Rectal smooth muscle tissue (tissue), 1 donor: ENCODE measurements around the gene GNAI1.

ENCODE experiments used
- H3K27ac ChIP-seq: one replicate; pipeline ENCODE4 v1.7.0; 2013; ENCODE audit warnings: low read depth, low read length, inconsistent platforms
- H3K27me3 ChIP-seq: one replicate; pipeline ENCODE4 v1.7.0; 2013; ENCODE audit warnings: low read length; ENCODE audit not compliant: control insufficient read depth, insufficient read depth
- H3K36me3 ChIP-seq: one replicate; pipeline ENCODE4 v1.7.0; 2013; ENCODE audit warnings: low read length; ENCODE audit not compliant: control insufficient read depth, insufficient read depth
- H3K4me1 ChIP-seq: one replicate; pipeline ENCODE4 v1.7.0; 2013; ENCODE audit warnings: low read length; ENCODE audit not compliant: control insufficient read depth, insufficient read depth
- H3K4me3 ChIP-seq: one replicate; pipeline ENCODE4 v1.7.0; 2013; ENCODE audit warnings: low read length
- H3K9ac ChIP-seq: one replicate; pipeline ENCODE4 v1.7.0; 2013; ENCODE audit warnings: low read length

The GNAI1 gene

GRCh38 chr7:80207501-80207900, 72.9 kb downstream of the GNAI1 start:
- Histone ChIP-seq H3K27me3 (no peaks in the 10 kb centered on the region), H3K27ac (no peak overlapping the region), H3K4me1 (no peaks in the 10 kb centered on the region), H3K4me3 (no peak overlapping the region), H3K9ac (no peak overlapping the region), H3K36me3 (no peaks in the 10 kb centered on the region)

- peaks cover 5% of the 10 kb centered on the region for H3K36me3 ChIP-seq
Observed at GRCh38 chr7:80208700-80209099, 74.1 kb downstream of the GNAI1 start.

GRCh38 chr7:80210400-80210799, 75.8 kb downstream of the GNAI1 start:
- Histone ChIP-seq H3K27me3 (no peaks in the 10 kb centered on the region), H3K36me3 (peaks cover 7% of the 10 kb centered on the region), H3K4me3 (no peak overlapping the region), H3K4me1 (no peaks in the 10 kb centered on the region), H3K27ac (no peak overlapping the region), H3K9ac (no peak overlapping the region)

More at GRCh38 chr7:80208700-80209099, 74.1 kb downstream of the GNAI1 start:
- no peak overlapping the region for H3K9ac ChIP-seq
- no peaks in the 10 kb centered on the region for H3K4me1 ChIP-seq
- no peak overlapping the region for H3K27ac ChIP-seq
- no peak overlapping the region for H3K4me3 ChIP-seq
- H3K27me3 ChIP-seq: no peaks in the 10 kb centered on the region

- Histone ChIP-seq H3K4me1 (no peaks in the 10 kb centered on the region), H3K4me3 (no peak overlapping the region), H3K36me3 (peaks cover 7% of the 10 kb centered on the region), H3K27me3 (no peaks in the 10 kb centered on the region), H3K9ac (no peak overlapping the region), H3K27ac (no peak overlapping the region)
Observed at GRCh38 chr7:80213814-80214213, 79.2 kb downstream of the GNAI1 start.

GRCh38 chr7:80215734-80216133, 81.1 kb downstream of the GNAI1 start:
- Histone ChIP-seq H3K27me3 (no peaks in the 10 kb centered on the region), H3K4me3 (no peak overlapping the region), H3K9ac (no peak overlapping the region), H3K36me3 (peaks cover 7% of the 10 kb centered on the region), H3K4me1 (no peaks in the 10 kb centered on the region), H3K27ac (no peak overlapping the region)

GRCh38 chr7:80216996-80217842, 82.6 kb downstream of the GNAI1 start:
- H3K4me1 ChIP-seq: no peaks in the 10 kb centered on the region
- no peak overlapping the region for H3K9ac ChIP-seq
- no peak overlapping the region for H3K4me3 ChIP-seq
- no peak overlapping the region for H3K27ac ChIP-seq
- peaks cover 7% of the 10 kb centered on the region for H3K36me3 ChIP-seq
- H3K27me3 ChIP-seq: no peaks in the 10 kb centered on the region

GRCh38 chr7:80218723-80219122, 84.1 kb downstream of the GNAI1 start:
- H3K36me3 ChIP-seq: peaks cover 3% of the 10 kb centered on the region
- no peaks in the 10 kb centered on the region for H3K4me1 ChIP-seq
- H3K27ac ChIP-seq: no peak overlapping the region
- no peak overlapping the region for H3K9ac ChIP-seq
- no peak overlapping the region for H3K4me3 ChIP-seq
- no peaks in the 10 kb centered on the region for H3K27me3 ChIP-seq

- Histone ChIP-seq H3K36me3 (no peaks in the 10 kb centered on the region), H3K27ac (no peak overlapping the region), H3K4me1 (no peaks in the 10 kb centered on the region), H3K4me3 (no peak overlapping the region), H3K9ac (no peak overlapping the region), H3K27me3 (no peaks in the 10 kb centered on the region)
Observed at GRCh38 chr7:80220022-80220634, 85.5 kb downstream of the GNAI1 start.

GRCh38 chr7:80224415-80224814, 89.8 kb downstream of the GNAI1 start:
- H3K27me3 ChIP-seq: no peaks in the 10 kb centered on the region
- H3K27ac ChIP-seq: no peak overlapping the region
- H3K9ac ChIP-seq: no peak overlapping the region
- H3K4me3 ChIP-seq: no peak overlapping the region
- no peaks in the 10 kb centered on the region for H3K36me3 ChIP-seq
- H3K4me1 ChIP-seq: no peaks in the 10 kb centered on the region

- H3K27ac ChIP-seq: no peak overlapping the region
- H3K4me1 ChIP-seq: no peaks in the 10 kb centered on the region
- no peak overlapping the region for H3K4me3 ChIP-seq
- no peaks in the 10 kb centered on the region for H3K36me3 ChIP-seq
- no peak overlapping the region for H3K9ac ChIP-seq
- H3K27me3 ChIP-seq: no peaks in the 10 kb centered on the region
Observed at GRCh38 chr7:80225361-80225760, 90.7 kb downstream of the GNAI1 start.

GRCh38 chr7:80226629-80227028, 92.0 kb downstream of the GNAI1 start:
- Histone ChIP-seq H3K4me3 (no peak overlapping the region), H3K27me3 (no peaks in the 10 kb centered on the region), H3K9ac (no peak overlapping the region), H3K4me1 (no peaks in the 10 kb centered on the region), H3K27ac (no peak overlapping the region), H3K36me3 (no peaks in the 10 kb centered on the region)

- no peaks in the 10 kb centered on the region for H3K36me3 ChIP-seq
- no peak overlapping the region for H3K9ac ChIP-seq
- H3K4me3 ChIP-seq: no peak overlapping the region
- H3K27me3 ChIP-seq: no peaks in the 10 kb centered on the region
- H3K27ac ChIP-seq: no peak overlapping the region
- no peaks in the 10 kb centered on the region for H3K4me1 ChIP-seq
Observed at GRCh38 chr7:80230327-80230726, 95.7 kb downstream of the GNAI1 start.

GRCh38 chr7:80231707-80232106, 97.1 kb downstream of the GNAI1 start:
- no peak overlapping the region for H3K4me3 ChIP-seq
- H3K27me3 ChIP-seq: no peaks in the 10 kb centered on the region
- no peak overlapping the region for H3K27ac ChIP-seq
- no peaks in the 10 kb centered on the region for H3K4me1 ChIP-seq
- H3K9ac ChIP-seq: no peak overlapping the region
- H3K36me3 ChIP-seq: no peaks in the 10 kb centered on the region
